ENCODE results near the gene PIBF1.
"Not testable (repeated sequence)": the region's sequence is repeated elsewhere in the genome, so short reads cannot be mapped to it uniquely, and the experiment has no call there.

The PIBF1 gene

GRCh38 chr13:73039201-73040108 lies 257.5 kb downstream of the PIBF1 start:
- Mint-ChIP-seq H3K27me3 (ENCODE audit: low read depth, poor library complexity) (no peaks in the 10 kb centered on the region), H3K27ac (no peak overlapping the region), H3K9me3 (peaks cover under 1% of the 10 kb centered on the region), H3K4me3 (no peak overlapping the region), H3K4me1 (no peaks in the 10 kb centered on the region), H3K36me3 (ENCODE audit: low read depth) (no peaks in the 10 kb centered on the region)
- DNase-seq, result no peak
- TF ChIP-seq, protein P1, sequence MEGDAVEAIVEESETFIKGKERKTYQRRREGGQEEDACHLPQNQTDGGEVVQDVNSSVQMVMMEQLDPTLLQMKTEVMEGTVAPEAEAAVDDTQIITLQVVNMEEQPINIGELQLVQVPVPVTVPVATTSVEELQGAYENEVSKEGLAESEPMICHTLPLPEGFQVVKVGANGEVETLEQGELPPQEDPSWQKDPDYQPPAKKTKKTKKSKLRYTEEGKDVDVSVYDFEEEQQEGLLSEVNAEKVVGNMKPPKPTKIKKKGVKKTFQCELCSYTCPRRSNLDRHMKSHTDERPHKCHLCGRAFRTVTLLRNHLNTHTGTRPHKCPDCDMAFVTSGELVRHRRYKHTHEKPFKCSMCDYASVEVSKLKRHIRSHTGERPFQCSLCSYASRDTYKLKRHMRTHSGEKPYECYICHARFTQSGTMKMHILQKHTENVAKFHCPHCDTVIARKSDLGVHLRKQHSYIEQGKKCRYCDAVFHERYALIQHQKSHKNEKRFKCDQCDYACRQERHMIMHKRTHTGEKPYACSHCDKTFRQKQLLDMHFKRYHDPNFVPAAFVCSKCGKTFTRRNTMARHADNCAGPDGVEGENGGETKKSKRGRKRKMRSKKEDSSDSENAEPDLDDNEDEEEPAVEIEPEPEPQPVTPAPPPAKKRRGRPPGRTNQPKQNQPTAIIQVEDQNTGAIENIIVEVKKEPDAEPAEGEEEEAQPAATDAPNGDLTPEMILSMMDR (IDR thresholded peaks at IDR 0.05), result no peak

DNA sequence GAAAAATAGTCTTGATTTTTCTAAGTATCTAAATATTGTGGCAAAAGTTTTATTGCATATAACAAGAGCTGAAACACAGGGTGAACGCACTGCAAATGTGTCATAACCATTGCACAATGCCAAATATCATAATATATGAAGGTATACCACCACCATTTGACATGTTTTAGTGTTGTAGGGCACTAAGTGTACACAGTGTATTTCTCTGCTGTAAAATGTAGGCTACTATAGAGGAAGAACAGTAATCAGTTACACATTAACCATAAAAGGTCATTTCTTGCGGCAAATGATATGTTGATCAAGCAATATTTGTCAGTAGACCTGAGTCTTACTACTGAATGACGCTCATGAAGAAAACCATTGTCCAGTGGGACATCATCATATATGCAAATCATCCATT lies 258.6 kb downstream of the PIBF1 start:
- Mint-ChIP-seq H3K27ac (no peak overlapping the region), H3K4me3 (no peak overlapping the region), H3K36me3 (ENCODE audit: low read depth) (no peaks in the 10 kb centered on the region), H3K27me3 (ENCODE audit: low read depth, poor library complexity) (no peaks in the 10 kb centered on the region), H3K4me1 (no peaks in the 10 kb centered on the region), H3K9me3 (peaks cover 7% of the 10 kb centered on the region)
- TF ChIP-seq, protein P1 (IDR thresholded peaks at IDR 0.05), result no peak
- no peak for DNase-seq

- Mint-ChIP-seq H3K27ac (no peak overlapping the region), H3K36me3 (ENCODE audit: low read depth) (no peaks in the 10 kb centered on the region), H3K9me3 (peaks cover 7% of the 10 kb centered on the region), H3K4me3 (no peak overlapping the region), H3K4me1 (no peaks in the 10 kb centered on the region), H3K27me3 (ENCODE audit: low read depth, poor library complexity) (no peaks in the 10 kb centered on the region)
- TF ChIP-seq, protein P1 (IDR thresholded peaks at IDR 0.05), result no peak
- no peak for DNase-seq
Measured at GRCh38 chr13:73040968-73041596, 259.1 kb downstream of the PIBF1 start.

DNA sequence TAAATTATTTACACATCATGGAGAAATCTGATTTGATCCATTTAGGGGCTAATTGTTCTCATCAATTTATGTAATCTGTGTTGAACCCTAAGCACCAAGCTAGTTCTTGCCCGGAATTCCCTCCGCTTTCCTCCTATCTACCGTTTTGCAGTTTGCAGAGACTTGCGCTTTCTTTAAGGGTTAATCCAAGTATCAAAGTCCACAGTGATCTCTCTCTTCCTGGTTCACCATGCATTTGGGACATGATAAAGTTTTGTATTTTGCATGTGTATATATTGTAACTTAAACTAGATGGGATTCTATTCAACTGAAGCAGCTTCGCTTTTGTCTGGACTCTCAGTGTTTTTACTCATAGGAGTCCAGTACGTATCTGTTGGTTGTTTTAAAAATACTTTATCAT lies 263.1 kb downstream of the PIBF1 start:
- Mint-ChIP-seq H3K36me3 (ENCODE audit: low read depth) (no peaks in the 10 kb centered on the region), H3K27me3 (ENCODE audit: low read depth, poor library complexity) (no peaks in the 10 kb centered on the region), H3K4me1 (no peaks in the 10 kb centered on the region), H3K9me3 (peaks cover 7% of the 10 kb centered on the region), H3K27ac (no peak overlapping the region), H3K4me3 (no peak overlapping the region)
- TF ChIP-seq, protein P1 (IDR thresholded peaks at IDR 0.05), result no peak
- DNase-seq, result no peak

- not testable (repeated sequence) for H3K9me3 Mint-ChIP-seq; DNase-seq; H3K36me3 Mint-ChIP-seq (ENCODE audit: low read depth); H3K27ac Mint-ChIP-seq; H3K4me1 Mint-ChIP-seq; H3K4me3 Mint-ChIP-seq; H3K27me3 Mint-ChIP-seq (ENCODE audit: low read depth, poor library complexity)
Measured at GRCh38 chr13:73048615-73049014, 266.7 kb downstream of the PIBF1 start.

DNA sequence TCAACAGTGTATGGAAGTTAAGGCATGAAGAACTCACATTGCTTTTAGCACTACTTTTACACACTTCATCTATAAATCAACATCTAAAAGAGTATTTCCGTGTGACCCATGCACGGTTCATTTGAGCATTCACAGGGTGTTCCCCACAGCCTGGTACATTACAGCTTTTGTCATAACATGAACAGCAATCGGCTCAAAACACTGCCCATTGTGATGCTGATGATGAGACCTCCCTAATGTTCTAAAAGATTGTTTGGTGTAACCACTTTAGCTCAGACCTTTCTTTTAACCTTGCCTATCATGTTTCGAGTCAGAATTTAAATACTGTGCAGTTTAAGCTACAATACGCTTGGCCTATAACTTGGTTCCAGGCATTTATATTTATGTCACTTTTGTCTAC lies 272.8 kb downstream of the PIBF1 start:
- TF ChIP-seq, protein P1 (IDR thresholded peaks at IDR 0.05), result no peak
- no peak overlapping the region for H3K4me3 Mint-ChIP-seq
- peaks cover 26% of the 10 kb centered on the region for H3K27me3 Mint-ChIP-seq (ENCODE audit: low read depth, poor library complexity)
- no peaks in the 10 kb centered on the region for H3K9me3 Mint-ChIP-seq
- H3K4me1 Mint-ChIP-seq, result peaks cover 15% of the 10 kb centered on the region
- DNase-seq, result no peak
- no peaks in the 10 kb centered on the region for H3K36me3 Mint-ChIP-seq (ENCODE audit: low read depth)
- no peak overlapping the region for H3K27ac Mint-ChIP-seq

All from nephron progenitor cell (in vitro differentiated cells).